IMR-90 (cell line): ENCODE data around the gene CALML4. TPM values are rescaled to one million over a fixed set of nuclear protein-coding genes. Genes with fewer than 3 reads are reported as not detected.

Source experiments
- ATAC-seq: fragments of 200-7000 bp; cut with Tn5 transposase; 2 replicates; pipeline ENCODE4 v1.9.1; 2020; ENCODE audit warnings: low read depth, mild to moderate bottlenecking, moderate library complexity
- BruUV-seq: library from RNA; stranded (reverse); fragments of 400-500 nt; replicated peaks from 2 replicates; lab custom pipeline; 2021; lab: Mats Ljungman, UMichigan
- CTCF ChIA-PET: fragments of 300-600 bp; formaldehyde crosslinking; extraction: SDS; loops from one replicate; lab custom pipeline; 2021; ENCODE audit warnings: antibody characterized with exemption; lab: Yijun Ruan, JAX
- POLR2A ChIA-PET: fragments of 300-600 bp; sonication (Branson Sonifier 250); formaldehyde crosslinking; loops from one replicate; lab custom pipeline; 2022; ENCODE audit warnings: antibody characterized with exemption; ENCODE audit not compliant: unreplicated experiment; lab: Charles Lee
- DNase-seq: peaks from one replicate; pipeline ENCODE4 v3.0.0; 2013
- H2AFZ ChIP-seq: replicated peaks from 2 replicates; pipeline ENCODE3; 2013; ENCODE audit warnings: low read length, mild to moderate bottlenecking; ENCODE audit not compliant: poor library complexity
- H2AK5ac ChIP-seq: 2 replicates; pipeline ENCODE4 v1.6.1; 2013; ENCODE audit warnings: low read depth, low read length, inconsistent platforms
- H2AK9ac ChIP-seq: replicated peaks from 2 replicates; pipeline ENCODE3; 2013; ENCODE audit warnings: mild to moderate bottlenecking, low read depth, low read length, moderate library complexity; ENCODE audit not compliant: poor library complexity
- H2BK120ac ChIP-seq: 2 replicates; pipeline ENCODE4 v1.6.1; 2013; ENCODE audit warnings: low read depth, low read length, inconsistent platforms
- H2BK15ac ChIP-seq: 3 replicates; pipeline ENCODE4 v1.6.1; 2013; ENCODE audit warnings: low read depth, low read length, inconsistent platforms
- H2BK20ac ChIP-seq: 2 replicates; pipeline ENCODE4 v1.6.1; 2013; ENCODE audit warnings: low read depth, mild to moderate bottlenecking, inconsistent platforms, low read length, moderate library complexity
- H2BK5ac ChIP-seq: 2 replicates; pipeline ENCODE4 v1.6.1; 2013; ENCODE audit warnings: mild to moderate bottlenecking, low read depth, low read length, inconsistent platforms; ENCODE audit not compliant: poor library complexity, severe bottlenecking
- H3K14ac ChIP-seq: replicated peaks from 2 replicates; pipeline ENCODE4 v1.6.1; 2013; ENCODE audit warnings: low read depth, low read length, inconsistent platforms
- H3K18ac ChIP-seq: 2 replicates; pipeline ENCODE4 v1.6.1; 2013; ENCODE audit warnings: low read depth, low read length, control low read depth
- H3K23ac ChIP-seq: 2 replicates; pipeline ENCODE4 v1.6.1; 2013; ENCODE audit warnings: low read depth, low read length, inconsistent platforms
- H3K27ac ChIP-seq: 2 replicates; pipeline ENCODE4 v1.5.1; 2013; ENCODE audit warnings: mild to moderate bottlenecking, control low read depth, low read length; ENCODE audit not compliant: insufficient read depth
- H3K27me3 ChIP-seq: 2 replicates; pipeline ENCODE4 v1.6.1; 2013; ENCODE audit warnings: low read length; ENCODE audit not compliant: control insufficient read depth, insufficient read depth
- H3K36me3 ChIP-seq: 2 replicates; pipeline ENCODE4 v1.6.1; 2013; ENCODE audit warnings: low read length, mixed read lengths; ENCODE audit not compliant: control insufficient read depth, insufficient read depth
- H3K4ac ChIP-seq: 2 replicates; pipeline ENCODE4 v1.6.1; 2013; ENCODE audit warnings: low read depth, low read length, inconsistent platforms
- H3K4me1 ChIP-seq: 2 replicates; pipeline ENCODE4 v1.6.1; 2013; ENCODE audit warnings: low read length, mixed read lengths; ENCODE audit not compliant: control insufficient read depth, insufficient read depth
- H3K4me2 ChIP-seq: 2 replicates; pipeline ENCODE4 v1.6.1; 2013; ENCODE audit warnings: low read depth, mild to moderate bottlenecking, control low read depth, low read length, moderate library complexity
- H3K4me3 ChIP-seq: 2 replicates; pipeline ENCODE4 v1.5.1; 2013; ENCODE audit warnings: low read depth, mild to moderate bottlenecking, control low read depth, low read length, moderate library complexity; ENCODE audit not compliant: insufficient read depth
- H3K56ac ChIP-seq: 2 replicates; pipeline ENCODE4 v1.6.1; 2013; ENCODE audit warnings: low read length, inconsistent platforms; ENCODE audit not compliant: insufficient read depth; ENCODE audit errors: extremely low read depth
- H3K79me1 ChIP-seq, 2 experiments: 2 replicates each; pipeline ENCODE4 v1.6.1; 2013; ENCODE audit warnings: low read length in 2 of 2, inconsistent platforms in 1 of 2, low read depth in 1 of 2
- H3K9ac ChIP-seq: 2 replicates; pipeline ENCODE4 v1.6.1; 2013; ENCODE audit warnings: low read depth, low read length, control low read depth
- H3K9me1 ChIP-seq: 2 replicates; pipeline ENCODE4 v1.6.1; 2013; ENCODE audit warnings: low read length, inconsistent platforms; ENCODE audit not compliant: insufficient read depth
- H3K9me3 ChIP-seq: 2 replicates; pipeline ENCODE4 v1.6.1; 2013; ENCODE audit warnings: low read length; ENCODE audit not compliant: control insufficient read depth, insufficient read depth
- H4K20me1 ChIP-seq: 2 replicates; pipeline ENCODE4 v1.6.1; 2013; ENCODE audit warnings: low read length, inconsistent platforms; ENCODE audit not compliant: insufficient read depth
- H4K5ac ChIP-seq: 2 replicates; pipeline ENCODE4 v1.6.1; 2013; ENCODE audit warnings: mild to moderate bottlenecking, low read depth, low read length, control low read depth
- H4K8ac ChIP-seq, 2 experiments: 2 replicates each; pipeline ENCODE4 v1.6.1; 2013; ENCODE audit warnings: low read depth in 2 of 2, low read length in 2 of 2, control low read depth in 1 of 2, inconsistent platforms in 1 of 2
- H4K91ac ChIP-seq: 2 replicates; pipeline ENCODE4 v1.6.1; 2013; ENCODE audit warnings: low read depth, low read length, inconsistent platforms; ENCODE audit not compliant: insufficient read depth
- BHLHE40 ChIP-seq: fragments of 150-350 bp; IDR thresholded peaks from 2 replicates; pipeline ENCODE4 v1.6.1; 2016; ENCODE audit warnings: mild to moderate bottlenecking, low read depth, low read length
- CEBPB ChIP-seq: IDR thresholded peaks from 2 replicates; pipeline ENCODE4 v1.6.1; 2012; ENCODE audit warnings: low read depth, low read length, improper control_type of control experiment
- CHD1 ChIP-seq: IDR thresholded peaks from 2 replicates; pipeline ENCODE4 v1.6.1; 2012; ENCODE audit warnings: low read depth, low read length, improper control_type of control experiment
- FOS ChIP-seq: fragments of 150-350 bp; IDR thresholded peaks from 2 replicates; pipeline ENCODE4 v1.6.1; 2016; ENCODE audit warnings: low read depth, low read length
- MAFK ChIP-seq: IDR thresholded peaks from 2 replicates; pipeline ENCODE4 v1.6.1; 2012; ENCODE audit warnings: low read depth, low read length, improper control_type of control experiment
- MAZ ChIP-seq: IDR thresholded peaks from 2 replicates; pipeline ENCODE4 v1.6.1; 2012; ENCODE audit warnings: low read depth, mild to moderate bottlenecking, low read length, improper control_type of control experiment, moderate library complexity, borderline replicate concordance
- MXI1 ChIP-seq: IDR thresholded peaks from 2 replicates; pipeline ENCODE4 v1.6.1; 2012; ENCODE audit warnings: low read depth, mild to moderate bottlenecking, low read length, moderate library complexity, borderline replicate concordance
- NFE2L2 ChIP-seq: fragments of 150-350 bp; IDR thresholded peaks from 2 replicates; pipeline ENCODE4 v1.6.1; 2016; ENCODE audit warnings: low read depth, mild to moderate bottlenecking, low read length
- POLR2A ChIP-seq: IDR thresholded peaks from 2 replicates; pipeline ENCODE4 v1.6.1; 2012; ENCODE audit warnings: mild to moderate bottlenecking, low read depth, low read length
- RAD21 ChIP-seq: IDR thresholded peaks from 2 replicates; pipeline ENCODE4 v1.6.1; 2012; ENCODE audit warnings: low read length, improper control_type of control experiment
- RCOR1 ChIP-seq: IDR thresholded peaks from 2 replicates; pipeline ENCODE4 v1.6.1; 2012; ENCODE audit warnings: mild to moderate bottlenecking, low read length, improper control_type of control experiment; ENCODE audit not compliant: insufficient replicate concordance
- RFX5 ChIP-seq: IDR thresholded peaks from 2 replicates; pipeline ENCODE4 v1.8.0; 2012; ENCODE audit warnings: low read depth, mild to moderate bottlenecking, low read length, moderate library complexity
- SMC3 ChIP-seq: fragments of 150-350 bp; IDR thresholded peaks from 2 replicates; pipeline ENCODE4 v1.6.1; 2016; ENCODE audit warnings: low read depth, mild to moderate bottlenecking, antibody characterized with exemption, low read length, moderate library complexity
- WGBS, 2 experiments: methylation state at CpG; one replicate each; pipeline versions ENCODE4 v1.1.5 to v1.1.7; 2013; ENCODE audit warnings: missing lambda C conversion rate in 2 of 2; ENCODE audit not compliant: insufficient read length in 1 of 2; ENCODE audit errors: extremely low coverage in 2 of 2; 5-methylcytosine and 5-hydroxymethylcytosine counted together
- dilution Hi-C: fragments of 300-500 bp; cut with HindIII; formaldehyde crosslinking; loops from one replicate; pipeline ENCODE4 v1.14.3; 2018; ENCODE audit warnings: low sequenced_read_pairs; ENCODE audit not compliant: unreplicated experiment
- in situ Hi-C: fragments of 300-500 bp; cut with MboI; formaldehyde crosslinking; loops from 3 replicates; pipeline ENCODE4 v1.14.3; 2019; ENCODE audit warnings: low sequenced_read_pairs, inconsistent platforms, mixed read lengths
- intact Hi-C: fragments of 100-400 bp; cut with micrococcal nuclease; formaldehyde crosslinking; loops from 2 replicates; pipeline ENCODE4 v1.10.0; 2022
- polyA plus RNA-seq, 3 experiments: library from polyadenylated mRNA; depleted of rRNA; stranded (reverse); fragments of >200 nt; gene quantifications; 2 replicates each; pipeline ENCODE4 v1.2.3, GENCODE V29; 2012; ENCODE audit warnings: low replicate concordance in 1 of 3
- total RNA-seq: library from RNA; depleted of rRNA; stranded (reverse); fragments of >200 nt; gene quantifications from 2 replicates; pipeline ENCODE4 v1.2.3, GENCODE V29; 2012
- TF ChIP-seq, protein P1 (sequence below): conservative IDR thresholded peaks from 2 replicates; pipeline ENCODE4 v1.5.1; 2012; ENCODE audit warnings: mild to moderate bottlenecking, low read depth, low read length, improper control_type of control experiment
- TF ChIP-seq, protein P2 (sequence below): fragments of 150-350 bp; IDR thresholded peaks from 2 replicates; pipeline ENCODE4 v1.6.1; 2016; ENCODE audit warnings: low read depth, mild to moderate bottlenecking, low read length, moderate library complexity, borderline replicate concordance
- TF ChIP-seq, protein P3 (sequence below): fragments of 150-350 bp; IDR thresholded peaks from 2 replicates; pipeline ENCODE4 v1.6.1; 2017; ENCODE audit warnings: mild to moderate bottlenecking, antibody characterized with exemption, low read length, low read depth

Gene CALML4
- total and polyA plus RNA-seq, 2 of the 4 experiments (the other 2 are of a cell fraction) = 0.36 to 1.3 TPM

DNA sequence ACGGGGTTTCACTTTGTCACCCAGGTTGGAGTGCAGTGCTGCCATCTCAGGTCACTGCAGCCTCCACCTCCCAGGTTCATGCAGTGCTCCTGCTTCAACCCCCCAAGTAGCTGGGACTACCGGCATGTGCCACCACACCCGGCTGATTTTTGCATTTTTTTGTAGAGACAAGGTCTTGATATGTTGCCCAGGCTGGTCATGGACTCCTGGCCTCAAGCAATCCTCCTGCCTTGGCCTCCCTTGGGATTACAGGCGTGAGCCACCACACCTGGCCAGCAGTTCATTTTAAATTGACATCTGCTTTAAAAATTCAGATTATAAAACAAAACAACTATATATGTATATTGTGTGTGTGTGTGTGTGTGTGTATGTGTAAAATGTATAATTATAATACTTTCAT is 38.3 kb downstream of the CALML4 start:
- H3K9me1 ChIP-seq = no peaks in the 10 kb centered on the region
- dilution Hi-C loops (no loop called here), intact Hi-C loops (no loop called here), in situ Hi-C loops (no loop called here)
- no peak overlapping the region for H3K27ac ChIP-seq
- H2AFZ ChIP-seq = no peak overlapping the region
- no peak overlapping the region for H3K18ac ChIP-seq
- no peak overlapping the region for H3K56ac ChIP-seq
- no peak overlapping the region for H3K14ac ChIP-seq
- H2BK15ac ChIP-seq = no peak overlapping the region
- no peak overlapping the region for H4K8ac ChIP-seq
- peaks cover 8 to 15% of the 10 kb centered on the region in 2 experiments; a peak in 2 of 4 replicates for H3K79me1 ChIP-seq
- no peak overlapping the region for H3K4me3 ChIP-seq
- WGBS, 2 experiments = no CpG with 5 or more reads among the region's 4 CpGs
- no peaks in the 10 kb centered on the region for H3K9me3 ChIP-seq
- H3K36me3 ChIP-seq = peaks cover 10% of the 10 kb centered on the region; the same call in 1 of the 2 replicates
- H2AK9ac ChIP-seq = no peak overlapping the region
- H4K91ac ChIP-seq = no peak overlapping the region
- no peak overlapping the region for H3K4ac ChIP-seq
- H3K9ac ChIP-seq = no peak overlapping the region
- no peak overlapping the region for H2BK120ac ChIP-seq
- no peak overlapping the region for H4K5ac ChIP-seq
- H2AK5ac ChIP-seq = no peak overlapping the region
- no peak overlapping the region for H2BK20ac ChIP-seq
- DNase-seq (no peak), ATAC-seq (no peak)
- no peak overlapping the region for H3K4me2 ChIP-seq
- no peaks in the 10 kb centered on the region for H3K27me3 ChIP-seq
- H4K20me1 ChIP-seq = no peaks in the 10 kb centered on the region; the same call in 1 of the 2 replicates
- no peak for TF ChIP-seq CEBPB
- TF ChIP-seq, protein P1, sequence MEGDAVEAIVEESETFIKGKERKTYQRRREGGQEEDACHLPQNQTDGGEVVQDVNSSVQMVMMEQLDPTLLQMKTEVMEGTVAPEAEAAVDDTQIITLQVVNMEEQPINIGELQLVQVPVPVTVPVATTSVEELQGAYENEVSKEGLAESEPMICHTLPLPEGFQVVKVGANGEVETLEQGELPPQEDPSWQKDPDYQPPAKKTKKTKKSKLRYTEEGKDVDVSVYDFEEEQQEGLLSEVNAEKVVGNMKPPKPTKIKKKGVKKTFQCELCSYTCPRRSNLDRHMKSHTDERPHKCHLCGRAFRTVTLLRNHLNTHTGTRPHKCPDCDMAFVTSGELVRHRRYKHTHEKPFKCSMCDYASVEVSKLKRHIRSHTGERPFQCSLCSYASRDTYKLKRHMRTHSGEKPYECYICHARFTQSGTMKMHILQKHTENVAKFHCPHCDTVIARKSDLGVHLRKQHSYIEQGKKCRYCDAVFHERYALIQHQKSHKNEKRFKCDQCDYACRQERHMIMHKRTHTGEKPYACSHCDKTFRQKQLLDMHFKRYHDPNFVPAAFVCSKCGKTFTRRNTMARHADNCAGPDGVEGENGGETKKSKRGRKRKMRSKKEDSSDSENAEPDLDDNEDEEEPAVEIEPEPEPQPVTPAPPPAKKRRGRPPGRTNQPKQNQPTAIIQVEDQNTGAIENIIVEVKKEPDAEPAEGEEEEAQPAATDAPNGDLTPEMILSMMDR = no peak
- TF ChIP-seq MAFK = no peak
- TF ChIP-seq POLR2A = no peak
- TF ChIP-seq MAZ = no peak
- TF ChIP-seq, protein P2, sequence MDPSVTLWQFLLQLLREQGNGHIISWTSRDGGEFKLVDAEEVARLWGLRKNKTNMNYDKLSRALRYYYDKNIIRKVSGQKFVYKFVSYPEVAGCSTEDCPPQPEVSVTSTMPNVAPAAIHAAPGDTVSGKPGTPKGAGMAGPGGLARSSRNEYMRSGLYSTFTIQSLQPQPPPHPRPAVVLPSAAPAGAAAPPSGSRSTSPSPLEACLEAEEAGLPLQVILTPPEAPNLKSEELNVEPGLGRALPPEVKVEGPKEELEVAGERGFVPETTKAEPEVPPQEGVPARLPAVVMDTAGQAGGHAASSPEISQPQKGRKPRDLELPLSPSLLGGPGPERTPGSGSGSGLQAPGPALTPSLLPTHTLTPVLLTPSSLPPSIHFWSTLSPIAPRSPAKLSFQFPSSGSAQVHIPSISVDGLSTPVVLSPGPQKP = no peak
- TF ChIP-seq MXI1 = no peak
- no peak for TF ChIP-seq NFE2L2
- TF ChIP-seq RAD21 = no peak
- no peak for TF ChIP-seq BHLHE40
- TF ChIP-seq RFX5 = no peak
- no peak for TF ChIP-seq RCOR1
- TF ChIP-seq, protein P3, sequence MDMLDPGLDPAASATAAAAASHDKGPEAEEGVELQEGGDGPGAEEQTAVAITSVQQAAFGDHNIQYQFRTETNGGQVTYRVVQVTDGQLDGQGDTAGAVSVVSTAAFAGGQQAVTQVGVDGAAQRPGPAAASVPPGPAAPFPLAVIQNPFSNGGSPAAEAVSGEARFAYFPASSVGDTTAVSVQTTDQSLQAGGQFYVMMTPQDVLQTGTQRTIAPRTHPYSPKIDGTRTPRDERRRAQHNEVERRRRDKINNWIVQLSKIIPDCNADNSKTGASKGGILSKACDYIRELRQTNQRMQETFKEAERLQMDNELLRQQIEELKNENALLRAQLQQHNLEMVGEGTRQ = no peak
- no peak for TF ChIP-seq SMC3
- no peak for TF ChIP-seq FOS
- TF ChIP-seq CHD1 = no peak
- no peak overlapping the region for H3K23ac ChIP-seq
- no TSS peak for BruUV-seq
- CTCF ChIA-PET = no interaction called here
- H2BK5ac ChIP-seq = no peak overlapping the region
- no peaks in the 10 kb centered on the region for H3K4me1 ChIP-seq
- POLR2A ChIA-PET = no interaction called here
